Measurements from ENCODE around the gene OLA1.
"Not testable (repeated sequence)": the region's sequence is repeated elsewhere in the genome, so short reads cannot be mapped to it uniquely, and the experiment has no call there.

Gene OLA1

GRCh38 chr2:174248187-174248997 lies at the start of gene OLA1:
Gene OLA1, minus strand, starts transcription at chr2:174248532. Its CDS starts 1,717 bp downstream, at chr2:174246815.
- peak; percentile 99 for DNase-seq

GRCh38 chr2:174292908-174293307 lies 44.6 kb upstream of the OLA1 start:
- no peak for DNase-seq

- no peak for DNase-seq
These were observed 37.8 kb upstream of the OLA1 start for GRCh38 chr2:174286172-174286571.

- DNase-seq, result no peak
These were observed 34.1 kb upstream of the OLA1 start for GRCh38 chr2:174282441-174282840.

GRCh38 chr2:174281736-174282135 lies 33.4 kb upstream of the OLA1 start:
- DNase-seq, result no peak

GRCh38 chr2:174280596-174280995 lies 32.3 kb upstream of the OLA1 start:
- no peak for DNase-seq

- not testable (repeated sequence) for DNase-seq
These were observed 21.9 kb upstream of the OLA1 start for GRCh38 chr2:174270263-174270662.

GRCh38 chr2:174266288-174266687 lies 18.0 kb upstream of the OLA1 start:
- no peak for DNase-seq

- no peak for DNase-seq
These were observed 15.7 kb upstream of the OLA1 start for GRCh38 chr2:174263997-174264396.

- no peak for DNase-seq
These were observed 11.6 kb upstream of the OLA1 start for GRCh38 chr2:174259981-174260380.

- DNase-seq, result no peak
These were observed 5.9 kb upstream of the OLA1 start for GRCh38 chr2:174254267-174254666.

- no peak for DNase-seq
These were observed 763 bp upstream of the OLA1 start for GRCh38 chr2:174248998-174249592.

- DNase-seq, result no peak
These were observed 702 bp downstream of the OLA1 start for GRCh38 chr2:174247474-174248186.

GRCh38 chr2:174246944-174247381 lies 1.4 kb downstream of the OLA1 start:
- DNase-seq, result no peak

GRCh38 chr2:174245628-174246027 lies 2.7 kb downstream of the OLA1 start:
- DNase-seq, result not testable (repeated sequence)

GRCh38 chr2:174245065-174245464 lies 3.3 kb downstream of the OLA1 start:
- no peak for DNase-seq

- DNase-seq, result no peak
These were observed 4.5 kb downstream of the OLA1 start for GRCh38 chr2:174243812-174244211.

- no peak for DNase-seq
These were observed 8.2 kb downstream of the OLA1 start for GRCh38 chr2:174240097-174240496.

GRCh38 chr2:174236429-174236828 lies 11.9 kb downstream of the OLA1 start:
- no peak for DNase-seq

GRCh38 chr2:174235680-174236079 lies 12.7 kb downstream of the OLA1 start:
- no peak for DNase-seq

- DNase-seq, result no peak
These were observed 14.5 kb downstream of the OLA1 start for GRCh38 chr2:174233771-174234275.

- DNase-seq, result no peak
These were observed 20.6 kb downstream of the OLA1 start for GRCh38 chr2:174227748-174228147.

- DNase-seq, result no peak
These were observed 23.6 kb downstream of the OLA1 start for GRCh38 chr2:174224665-174225288.
